IMR-90 (cell line): ENCODE measurements around the gene WDR1. TPM values are rescaled to one million over a fixed set of nuclear protein-coding genes. Genes with fewer than 3 reads are reported as not detected.

Source experiments
- ATAC-seq: fragments of 200-7000 bp; cut with Tn5 transposase; 2 replicates; pipeline ENCODE4 v1.9.1; 2020; ENCODE audit warnings: low read depth, mild to moderate bottlenecking, moderate library complexity
- BruUV-seq: library from RNA; stranded (reverse); fragments of 400-500 nt; replicated peaks from 2 replicates; lab custom pipeline; 2021; lab: Mats Ljungman, UMichigan
- CTCF ChIA-PET: fragments of 300-600 bp; formaldehyde crosslinking; extraction: SDS; loops from one replicate; lab custom pipeline; 2021; ENCODE audit warnings: antibody characterized with exemption; lab: Yijun Ruan, JAX
- POLR2A ChIA-PET: fragments of 300-600 bp; sonication (Branson Sonifier 250); formaldehyde crosslinking; loops from one replicate; lab custom pipeline; 2022; ENCODE audit warnings: antibody characterized with exemption; ENCODE audit not compliant: unreplicated experiment; lab: Charles Lee
- DNase-seq: peaks from one replicate; pipeline ENCODE4 v3.0.0; 2013
- H2AFZ ChIP-seq: replicated peaks from 2 replicates; pipeline ENCODE3; 2013; ENCODE audit warnings: low read length, mild to moderate bottlenecking; ENCODE audit not compliant: poor library complexity
- H2AK5ac ChIP-seq: 2 replicates; pipeline ENCODE4 v1.6.1; 2013; ENCODE audit warnings: low read depth, low read length, inconsistent platforms
- H2AK9ac ChIP-seq: replicated peaks from 2 replicates; pipeline ENCODE3; 2013; ENCODE audit warnings: mild to moderate bottlenecking, low read depth, low read length, moderate library complexity; ENCODE audit not compliant: poor library complexity
- H2BK120ac ChIP-seq: 2 replicates; pipeline ENCODE4 v1.6.1; 2013; ENCODE audit warnings: low read depth, low read length, inconsistent platforms
- H2BK15ac ChIP-seq: 3 replicates; pipeline ENCODE4 v1.6.1; 2013; ENCODE audit warnings: low read depth, low read length, inconsistent platforms
- H2BK20ac ChIP-seq: 2 replicates; pipeline ENCODE4 v1.6.1; 2013; ENCODE audit warnings: low read depth, mild to moderate bottlenecking, inconsistent platforms, low read length, moderate library complexity
- H2BK5ac ChIP-seq: 2 replicates; pipeline ENCODE4 v1.6.1; 2013; ENCODE audit warnings: mild to moderate bottlenecking, low read depth, low read length, inconsistent platforms; ENCODE audit not compliant: poor library complexity, severe bottlenecking
- H3K14ac ChIP-seq: replicated peaks from 2 replicates; pipeline ENCODE4 v1.6.1; 2013; ENCODE audit warnings: low read depth, low read length, inconsistent platforms
- H3K18ac ChIP-seq: 2 replicates; pipeline ENCODE4 v1.6.1; 2013; ENCODE audit warnings: low read depth, low read length, control low read depth
- H3K23ac ChIP-seq: 2 replicates; pipeline ENCODE4 v1.6.1; 2013; ENCODE audit warnings: low read depth, low read length, inconsistent platforms
- H3K27ac ChIP-seq: 2 replicates; pipeline ENCODE4 v1.5.1; 2013; ENCODE audit warnings: mild to moderate bottlenecking, control low read depth, low read length; ENCODE audit not compliant: insufficient read depth
- H3K27me3 ChIP-seq: 2 replicates; pipeline ENCODE4 v1.6.1; 2013; ENCODE audit warnings: low read length; ENCODE audit not compliant: control insufficient read depth, insufficient read depth
- H3K36me3 ChIP-seq: 2 replicates; pipeline ENCODE4 v1.6.1; 2013; ENCODE audit warnings: low read length, mixed read lengths; ENCODE audit not compliant: control insufficient read depth, insufficient read depth
- H3K4ac ChIP-seq: 2 replicates; pipeline ENCODE4 v1.6.1; 2013; ENCODE audit warnings: low read depth, low read length, inconsistent platforms
- H3K4me1 ChIP-seq: 2 replicates; pipeline ENCODE4 v1.6.1; 2013; ENCODE audit warnings: low read length, mixed read lengths; ENCODE audit not compliant: control insufficient read depth, insufficient read depth
- H3K4me2 ChIP-seq: 2 replicates; pipeline ENCODE4 v1.6.1; 2013; ENCODE audit warnings: low read depth, mild to moderate bottlenecking, control low read depth, low read length, moderate library complexity
- H3K4me3 ChIP-seq: 2 replicates; pipeline ENCODE4 v1.5.1; 2013; ENCODE audit warnings: low read depth, mild to moderate bottlenecking, control low read depth, low read length, moderate library complexity; ENCODE audit not compliant: insufficient read depth
- H3K56ac ChIP-seq: 2 replicates; pipeline ENCODE4 v1.6.1; 2013; ENCODE audit warnings: low read length, inconsistent platforms; ENCODE audit not compliant: insufficient read depth; ENCODE audit errors: extremely low read depth
- H3K79me1 ChIP-seq, 2 experiments: 2 replicates each; pipeline ENCODE4 v1.6.1; 2013; ENCODE audit warnings: low read length in 2 of 2, inconsistent platforms in 1 of 2, low read depth in 1 of 2
- H3K9ac ChIP-seq: 2 replicates; pipeline ENCODE4 v1.6.1; 2013; ENCODE audit warnings: low read depth, low read length, control low read depth
- H3K9me1 ChIP-seq: 2 replicates; pipeline ENCODE4 v1.6.1; 2013; ENCODE audit warnings: low read length, inconsistent platforms; ENCODE audit not compliant: insufficient read depth
- H3K9me3 ChIP-seq: 2 replicates; pipeline ENCODE4 v1.6.1; 2013; ENCODE audit warnings: low read length; ENCODE audit not compliant: control insufficient read depth, insufficient read depth
- H4K20me1 ChIP-seq: 2 replicates; pipeline ENCODE4 v1.6.1; 2013; ENCODE audit warnings: low read length, inconsistent platforms; ENCODE audit not compliant: insufficient read depth
- H4K5ac ChIP-seq: 2 replicates; pipeline ENCODE4 v1.6.1; 2013; ENCODE audit warnings: mild to moderate bottlenecking, low read depth, low read length, control low read depth
- H4K8ac ChIP-seq, 2 experiments: 2 replicates each; pipeline ENCODE4 v1.6.1; 2013; ENCODE audit warnings: low read depth in 2 of 2, low read length in 2 of 2, control low read depth in 1 of 2, inconsistent platforms in 1 of 2
- H4K91ac ChIP-seq: 2 replicates; pipeline ENCODE4 v1.6.1; 2013; ENCODE audit warnings: low read depth, low read length, inconsistent platforms; ENCODE audit not compliant: insufficient read depth
- BHLHE40 ChIP-seq: fragments of 150-350 bp; IDR thresholded peaks from 2 replicates; pipeline ENCODE4 v1.6.1; 2016; ENCODE audit warnings: mild to moderate bottlenecking, low read depth, low read length
- CEBPB ChIP-seq: IDR thresholded peaks from 2 replicates; pipeline ENCODE4 v1.6.1; 2012; ENCODE audit warnings: low read depth, low read length, improper control_type of control experiment
- CHD1 ChIP-seq: IDR thresholded peaks from 2 replicates; pipeline ENCODE4 v1.6.1; 2012; ENCODE audit warnings: low read depth, low read length, improper control_type of control experiment
- ELK1 ChIP-seq: fragments of 150-350 bp; IDR thresholded peaks from 2 replicates; pipeline ENCODE4 v1.6.1; 2016; ENCODE audit warnings: low read depth, mild to moderate bottlenecking, low read length, moderate library complexity, borderline replicate concordance
- FOS ChIP-seq: fragments of 150-350 bp; IDR thresholded peaks from 2 replicates; pipeline ENCODE4 v1.6.1; 2016; ENCODE audit warnings: low read depth, low read length
- MAFK ChIP-seq: IDR thresholded peaks from 2 replicates; pipeline ENCODE4 v1.6.1; 2012; ENCODE audit warnings: low read depth, low read length, improper control_type of control experiment
- MAZ ChIP-seq: IDR thresholded peaks from 2 replicates; pipeline ENCODE4 v1.6.1; 2012; ENCODE audit warnings: low read depth, mild to moderate bottlenecking, low read length, improper control_type of control experiment, moderate library complexity, borderline replicate concordance
- NFE2L2 ChIP-seq: fragments of 150-350 bp; IDR thresholded peaks from 2 replicates; pipeline ENCODE4 v1.6.1; 2016; ENCODE audit warnings: low read depth, mild to moderate bottlenecking, low read length
- POLR2A ChIP-seq: IDR thresholded peaks from 2 replicates; pipeline ENCODE4 v1.6.1; 2012; ENCODE audit warnings: mild to moderate bottlenecking, low read depth, low read length
- RCOR1 ChIP-seq: IDR thresholded peaks from 2 replicates; pipeline ENCODE4 v1.6.1; 2012; ENCODE audit warnings: mild to moderate bottlenecking, low read length, improper control_type of control experiment; ENCODE audit not compliant: insufficient replicate concordance
- RFX5 ChIP-seq: IDR thresholded peaks from 2 replicates; pipeline ENCODE4 v1.8.0; 2012; ENCODE audit warnings: low read depth, mild to moderate bottlenecking, low read length, moderate library complexity
- SMC3 ChIP-seq: fragments of 150-350 bp; IDR thresholded peaks from 2 replicates; pipeline ENCODE4 v1.6.1; 2016; ENCODE audit warnings: low read depth, mild to moderate bottlenecking, antibody characterized with exemption, low read length, moderate library complexity
- USF2 ChIP-seq: fragments of 150-350 bp; IDR thresholded peaks from 2 replicates; pipeline ENCODE4 v1.6.1; 2017; ENCODE audit warnings: mild to moderate bottlenecking, antibody characterized with exemption, low read length, low read depth
- WGBS, 2 experiments: methylation state at CpG; one replicate each; pipeline versions ENCODE4 v1.1.5 to v1.1.7; 2013; ENCODE audit warnings: missing lambda C conversion rate in 2 of 2; ENCODE audit not compliant: insufficient read length in 1 of 2; ENCODE audit errors: extremely low coverage in 2 of 2; 5-methylcytosine and 5-hydroxymethylcytosine counted together
- dilution Hi-C: fragments of 300-500 bp; cut with HindIII; formaldehyde crosslinking; loops from one replicate; pipeline ENCODE4 v1.14.3; 2018; ENCODE audit warnings: low sequenced_read_pairs; ENCODE audit not compliant: unreplicated experiment
- in situ Hi-C: fragments of 300-500 bp; cut with MboI; formaldehyde crosslinking; loops from 3 replicates; pipeline ENCODE4 v1.14.3; 2019; ENCODE audit warnings: low sequenced_read_pairs, inconsistent platforms, mixed read lengths
- intact Hi-C: fragments of 100-400 bp; cut with micrococcal nuclease; formaldehyde crosslinking; loops from 2 replicates; pipeline ENCODE4 v1.10.0; 2022
- polyA plus RNA-seq, 3 experiments: library from polyadenylated mRNA; depleted of rRNA; stranded (reverse); fragments of >200 nt; gene quantifications; 2 replicates each; pipeline ENCODE4 v1.2.3, GENCODE V29; 2012; ENCODE audit warnings: low replicate concordance in 1 of 3
- total RNA-seq: library from RNA; depleted of rRNA; stranded (reverse); fragments of >200 nt; gene quantifications from 2 replicates; pipeline ENCODE4 v1.2.3, GENCODE V29; 2012
- TF ChIP-seq, protein P1 (sequence below): conservative IDR thresholded peaks from 2 replicates; pipeline ENCODE4 v1.5.1; 2012; ENCODE audit warnings: mild to moderate bottlenecking, low read depth, low read length, improper control_type of control experiment

The WDR1 gene
- total and polyA plus RNA-seq, 2 of the 4 experiments (the other 2 are of a cell fraction): 725 to 992 TPM

GRCh38 chr4:10161840-10162239 is 45.2 kb upstream of the WDR1 start:
- intact Hi-C loops: no loop called here
- no peak overlapping the region for H3K14ac ChIP-seq
- H3K79me1 ChIP-seq: no peaks in the 10 kb centered on the region
- no peaks in the 10 kb centered on the region for H3K36me3 ChIP-seq
- H2BK5ac ChIP-seq: no peak overlapping the region
- in situ Hi-C loops: loop anchor here (5.0 kb wide), 1 partner anchor 385 kb away; no protein-coding TSS in a partner anchor
- WGBS, 2 experiments: 80% methylated on average over 1 of the region's 6 CpGs; no CpG with 5 or more reads in 1 of the 2 experiments
- H3K56ac ChIP-seq: no peak overlapping the region
- H3K9me3 ChIP-seq: no peaks in the 10 kb centered on the region
- no peak overlapping the region for H3K23ac ChIP-seq
- H2BK120ac ChIP-seq: no peak overlapping the region
- H3K4me2 ChIP-seq: no peak overlapping the region
- no peak for DNase-seq
- H2BK15ac ChIP-seq: no peak overlapping the region
- H3K9ac ChIP-seq: no peak overlapping the region
- H4K5ac ChIP-seq: no peak overlapping the region
- H3K4me1 ChIP-seq: peaks cover 5% of the 10 kb centered on the region
- H3K27ac ChIP-seq: no peak overlapping the region
- ChIA-PET CTCF (no interaction called here), POLR2A (no interaction called here)
- no peaks in the 10 kb centered on the region for H3K9me1 ChIP-seq
- H3K4me3 ChIP-seq: no peak overlapping the region
- no peak overlapping the region for H4K91ac ChIP-seq
- H3K4ac ChIP-seq: no peak overlapping the region
- TF ChIP-seq BHLHE40: no peak
- no peak for TF ChIP-seq FOS
- TF ChIP-seq NFE2L2: no peak
- TF ChIP-seq RCOR1: no peak
- TF ChIP-seq CHD1: no peak
- TF ChIP-seq, protein P1, sequence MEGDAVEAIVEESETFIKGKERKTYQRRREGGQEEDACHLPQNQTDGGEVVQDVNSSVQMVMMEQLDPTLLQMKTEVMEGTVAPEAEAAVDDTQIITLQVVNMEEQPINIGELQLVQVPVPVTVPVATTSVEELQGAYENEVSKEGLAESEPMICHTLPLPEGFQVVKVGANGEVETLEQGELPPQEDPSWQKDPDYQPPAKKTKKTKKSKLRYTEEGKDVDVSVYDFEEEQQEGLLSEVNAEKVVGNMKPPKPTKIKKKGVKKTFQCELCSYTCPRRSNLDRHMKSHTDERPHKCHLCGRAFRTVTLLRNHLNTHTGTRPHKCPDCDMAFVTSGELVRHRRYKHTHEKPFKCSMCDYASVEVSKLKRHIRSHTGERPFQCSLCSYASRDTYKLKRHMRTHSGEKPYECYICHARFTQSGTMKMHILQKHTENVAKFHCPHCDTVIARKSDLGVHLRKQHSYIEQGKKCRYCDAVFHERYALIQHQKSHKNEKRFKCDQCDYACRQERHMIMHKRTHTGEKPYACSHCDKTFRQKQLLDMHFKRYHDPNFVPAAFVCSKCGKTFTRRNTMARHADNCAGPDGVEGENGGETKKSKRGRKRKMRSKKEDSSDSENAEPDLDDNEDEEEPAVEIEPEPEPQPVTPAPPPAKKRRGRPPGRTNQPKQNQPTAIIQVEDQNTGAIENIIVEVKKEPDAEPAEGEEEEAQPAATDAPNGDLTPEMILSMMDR: no peak
- no peak for TF ChIP-seq MAZ
- no peak for TF ChIP-seq USF2
- TF ChIP-seq POLR2A: no peak
- no peak for TF ChIP-seq ELK1
- no peak for TF ChIP-seq SMC3
- TF ChIP-seq MAFK: no peak
- no peak for TF ChIP-seq CEBPB
- TF ChIP-seq RFX5: no peak
- no peak overlapping the region for H2AK5ac ChIP-seq
- H3K27me3 ChIP-seq: peaks cover 7% of the 10 kb centered on the region
- no peak overlapping the region for H4K8ac ChIP-seq
- H4K20me1 ChIP-seq: no peaks in the 10 kb centered on the region
- dilution Hi-C loops: loop anchor here (25.0 kb wide), 1 partner anchor 250 kb away; no protein-coding TSS in a partner anchor
- H2AK9ac ChIP-seq: no peak overlapping the region
- no peak overlapping the region for H2BK20ac ChIP-seq
- no peak for ATAC-seq
- no peak overlapping the region for H3K18ac ChIP-seq
- H2AFZ ChIP-seq: no peak overlapping the region
- BruUV-seq: no TSS peak
